ENCODE measurements around the gene GPX1.
"Not testable (repeated sequence)": the region's sequence is repeated elsewhere in the genome, so short reads cannot be mapped to it uniquely, and the experiment has no call there.

- TF ChIP-seq CTCF, POLR2A (IDR thresholded peaks at IDR 0.05): not testable (repeated sequence)
These were observed 47.4 kb upstream of the GPX1 start for GRCh38 chr3:49405570-49405969.
